ENCODE data around the gene UCK1. TPM values are rescaled to one million over a fixed set of nuclear protein-coding genes. Genes with fewer than 3 reads are reported as not detected.

UCK1 gene
- total and polyA plus RNA-seq, 2 experiments from 2014 or later, result 48.8 to 57.1 TPM

DNA sequence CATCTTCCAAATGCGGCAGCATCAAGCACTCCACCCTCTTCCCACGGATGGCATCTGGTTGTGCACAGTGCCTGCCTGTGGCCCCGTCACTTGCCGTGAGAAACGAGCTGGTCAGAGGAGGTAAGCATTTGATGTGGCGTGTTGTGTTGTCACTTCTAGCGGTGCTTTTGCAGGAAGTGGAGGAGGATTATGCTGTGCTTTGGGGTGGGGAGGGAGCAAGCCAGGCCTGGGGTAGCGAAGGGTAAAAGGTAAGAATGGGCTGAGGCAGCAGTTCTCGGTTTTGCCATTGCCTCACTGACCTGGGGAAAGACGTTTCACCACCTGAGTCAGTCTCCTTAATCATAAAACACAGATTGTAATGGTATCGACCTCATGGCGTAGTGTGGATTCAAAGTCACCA, 30.7 kb downstream of the UCK1 start:
- H3K4me1 ChIP-seq (ENCODE audit: low read depth), result peaks cover 7% of the 10 kb centered on the region
- no peaks in the 10 kb centered on the region for H3K27me3 ChIP-seq
- no peaks in the 10 kb centered on the region for H3K9me3 ChIP-seq (ENCODE audit: low read depth)
- H3K4me3 ChIP-seq, result no peak overlapping the region
- TF ChIP-seq, protein P1, sequence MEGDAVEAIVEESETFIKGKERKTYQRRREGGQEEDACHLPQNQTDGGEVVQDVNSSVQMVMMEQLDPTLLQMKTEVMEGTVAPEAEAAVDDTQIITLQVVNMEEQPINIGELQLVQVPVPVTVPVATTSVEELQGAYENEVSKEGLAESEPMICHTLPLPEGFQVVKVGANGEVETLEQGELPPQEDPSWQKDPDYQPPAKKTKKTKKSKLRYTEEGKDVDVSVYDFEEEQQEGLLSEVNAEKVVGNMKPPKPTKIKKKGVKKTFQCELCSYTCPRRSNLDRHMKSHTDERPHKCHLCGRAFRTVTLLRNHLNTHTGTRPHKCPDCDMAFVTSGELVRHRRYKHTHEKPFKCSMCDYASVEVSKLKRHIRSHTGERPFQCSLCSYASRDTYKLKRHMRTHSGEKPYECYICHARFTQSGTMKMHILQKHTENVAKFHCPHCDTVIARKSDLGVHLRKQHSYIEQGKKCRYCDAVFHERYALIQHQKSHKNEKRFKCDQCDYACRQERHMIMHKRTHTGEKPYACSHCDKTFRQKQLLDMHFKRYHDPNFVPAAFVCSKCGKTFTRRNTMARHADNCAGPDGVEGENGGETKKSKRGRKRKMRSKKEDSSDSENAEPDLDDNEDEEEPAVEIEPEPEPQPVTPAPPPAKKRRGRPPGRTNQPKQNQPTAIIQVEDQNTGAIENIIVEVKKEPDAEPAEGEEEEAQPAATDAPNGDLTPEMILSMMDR (IDR thresholded peaks at IDR 0.05; ENCODE audit: low read depth, low read length), result no peak
- H3K36me3 ChIP-seq, result peaks cover 39% of the 10 kb centered on the region
- no peak for DNase-seq (ENCODE audit: low read depth in 1 of 2, low spot score in 1 of 2)
- H3K27ac ChIP-seq, result peak overlapping the region; percentile 48

DNA sequence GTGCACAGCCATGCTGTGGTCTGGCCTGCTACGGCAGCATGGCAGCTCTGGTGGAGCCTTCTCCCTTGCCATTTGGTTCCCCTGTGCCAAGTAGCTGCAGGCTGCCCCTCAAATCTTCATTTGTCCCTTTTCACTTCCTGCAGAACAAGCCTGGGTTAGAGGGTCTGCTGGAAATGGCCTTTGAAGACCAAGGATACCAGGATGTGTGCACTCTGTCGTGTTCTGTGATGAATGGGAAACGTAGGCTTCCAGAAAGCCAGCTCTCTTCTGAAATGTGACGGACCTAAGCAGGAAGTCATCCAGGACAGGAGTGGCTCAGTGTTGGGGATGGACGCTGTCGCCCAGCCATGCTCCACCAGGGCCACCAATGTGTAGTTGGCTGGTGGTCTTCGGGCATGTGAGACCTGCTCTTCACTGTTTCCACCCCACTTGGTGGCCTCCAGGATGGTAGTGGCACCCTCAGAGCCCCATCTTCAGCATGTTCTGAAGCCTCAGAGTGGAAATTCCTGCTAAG, 31.8 kb downstream of the UCK1 start:
- Histone ChIP-seq H3K27ac (peak overlapping the region; percentile 53), H3K27me3 (no peaks in the 10 kb centered on the region), H3K36me3 (peaks cover 48% of the 10 kb centered on the region), H3K4me3 (no peak overlapping the region), H3K9me3 (ENCODE audit: low read depth) (no peaks in the 10 kb centered on the region), H3K4me1 (ENCODE audit: low read depth) (peaks cover 5% of the 10 kb centered on the region)
- no peak for DNase-seq (ENCODE audit: low read depth in 1 of 2, low spot score in 1 of 2)
- TF ChIP-seq, protein P1 (IDR thresholded peaks at IDR 0.05; ENCODE audit: low read depth, low read length), result no peak

DNA sequence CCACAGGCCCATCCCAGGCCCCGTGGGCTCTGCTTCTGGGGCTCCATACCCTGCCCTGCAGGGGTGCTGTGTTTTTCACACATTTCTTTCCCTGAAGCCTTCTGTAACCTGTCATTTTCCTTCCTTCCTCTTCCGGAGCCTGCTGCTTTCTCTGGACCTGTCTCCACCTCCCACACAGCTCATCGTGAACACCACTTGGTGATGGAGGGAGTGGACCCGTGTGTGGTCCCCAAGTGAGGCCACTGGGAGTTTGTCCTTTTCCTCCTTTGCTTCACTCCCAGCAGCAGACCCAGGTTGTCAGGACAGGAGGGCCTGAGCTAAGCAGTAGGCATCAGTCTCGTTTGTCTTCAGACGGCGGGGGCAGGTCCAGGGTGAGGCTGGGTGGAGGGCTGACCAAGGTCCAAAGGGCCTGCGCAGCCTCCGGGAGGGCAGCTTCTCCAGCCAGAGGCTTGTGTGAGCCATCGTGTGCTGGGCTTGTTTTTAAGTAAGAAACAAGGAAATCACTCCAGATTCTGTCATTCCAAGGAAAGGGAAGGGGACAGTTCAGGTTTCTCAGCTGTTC, 34.1 kb downstream of the UCK1 start:
- Histone ChIP-seq H3K9me3 (ENCODE audit: low read depth) (no peaks in the 10 kb centered on the region), H3K36me3 (peaks cover 71% of the 10 kb centered on the region)
- TF ChIP-seq, protein P1 (IDR thresholded peaks at IDR 0.05; ENCODE audit: low read depth, low read length), result no peak

DNA sequence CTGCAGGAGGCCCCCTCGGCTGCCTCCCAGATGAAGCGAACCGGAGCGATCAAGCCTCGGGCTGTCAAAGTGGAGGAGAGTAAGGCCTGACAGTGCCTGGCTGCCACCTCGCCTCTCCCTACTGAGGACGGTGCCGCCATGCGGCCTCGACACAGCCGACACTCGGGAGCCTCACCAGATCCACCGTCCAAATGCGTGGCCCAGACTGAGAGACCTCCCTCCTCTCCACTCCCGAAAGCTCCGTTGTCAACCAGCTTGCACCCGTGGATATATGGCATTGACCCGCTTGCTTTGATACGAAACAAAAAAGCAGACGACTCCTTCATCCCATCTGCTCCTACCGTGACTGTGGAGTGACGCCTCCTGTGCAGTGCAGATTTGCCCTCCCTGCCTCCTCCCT, 35.3 kb downstream of the UCK1 start:
- no peaks in the 10 kb centered on the region for H3K4me1 ChIP-seq (ENCODE audit: low read depth)
- H3K36me3 ChIP-seq, result peaks cover 82% of the 10 kb centered on the region
- H3K4me3 ChIP-seq, result no peak overlapping the region
- TF ChIP-seq, protein P1 (IDR thresholded peaks at IDR 0.05; ENCODE audit: low read depth, low read length), result no peak
- H3K27me3 ChIP-seq, result no peaks in the 10 kb centered on the region
- no peak overlapping the region for H3K27ac ChIP-seq
- H3K9me3 ChIP-seq (ENCODE audit: low read depth), result no peaks in the 10 kb centered on the region
- DNase-seq (ENCODE audit: low read depth in 1 of 2, low spot score in 1 of 2), result no peak

More for the DNA sequence above, 34.1 kb downstream of the UCK1 start:
- no peak for DNase-seq (ENCODE audit: low read depth in 1 of 2, low spot score in 1 of 2)
- Histone ChIP-seq H3K4me1 (ENCODE audit: low read depth) (no peaks in the 10 kb centered on the region), H3K27me3 (no peaks in the 10 kb centered on the region), H3K27ac (peak overlapping the region; percentile 23), H3K4me3 (no peak overlapping the region)

DNA sequence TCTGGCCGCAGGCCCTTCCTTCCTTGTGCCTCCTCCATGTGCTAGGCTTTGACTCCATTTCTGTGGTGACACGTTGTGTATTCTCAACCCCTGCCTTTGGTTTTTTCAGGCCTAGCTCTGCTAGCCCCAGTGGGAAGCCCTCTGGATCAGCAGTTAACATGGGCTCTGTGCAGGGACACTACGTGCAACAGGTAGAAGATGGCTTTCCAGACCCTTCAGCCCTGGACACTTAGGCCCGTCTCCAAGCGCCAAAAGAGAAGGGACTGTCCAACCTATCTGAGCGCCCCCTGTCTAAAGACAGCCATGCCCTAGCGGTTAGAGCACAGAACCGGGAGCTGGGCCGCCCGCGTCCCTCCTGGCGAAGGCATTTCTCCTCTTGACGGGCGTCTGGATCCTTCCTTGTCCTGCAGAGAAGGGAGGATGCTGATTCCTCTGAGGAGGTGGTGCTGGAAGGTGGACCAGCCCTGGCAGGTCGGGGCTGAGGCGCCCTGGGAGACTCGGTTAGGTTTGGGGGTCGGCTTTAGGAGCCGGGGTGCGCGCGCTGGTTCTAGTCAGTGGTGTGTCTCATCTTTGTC, 36.7 kb downstream of the UCK1 start:
- TF ChIP-seq, protein P1 (IDR thresholded peaks at IDR 0.05; ENCODE audit: low read depth, low read length), result no peak
- H3K27me3 ChIP-seq, result no peaks in the 10 kb centered on the region
- no peak for DNase-seq (ENCODE audit: low read depth in 1 of 2, low spot score in 1 of 2)
- H3K27ac ChIP-seq, result no peak overlapping the region
- H3K4me1 ChIP-seq (ENCODE audit: low read depth), result no peaks in the 10 kb centered on the region
- H3K4me3 ChIP-seq, result no peak overlapping the region
- peaks cover 88% of the 10 kb centered on the region for H3K36me3 ChIP-seq
- no peaks in the 10 kb centered on the region for H3K9me3 ChIP-seq (ENCODE audit: low read depth)
